Right lobe of liver (tissue), 6 donors: ENCODE data around the gene SLAIN1. TPM values are rescaled to one million over a fixed set of nuclear protein-coding genes. Genes with fewer than 3 reads are reported as not detected.

ENCODE experiments used
- ATAC-seq, 4 donors: fragments of 200-7000 bp; cut with Tn5 transposase; one replicate each; pipeline ENCODE4 v1.9.1; 2020; ENCODE audit warnings: mild to moderate bottlenecking in 4 of 4, moderate library complexity in 4 of 4
- DNase-seq, 3 donors: peaks; one replicate each; pipeline ENCODE4 v3.0.0-alpha.2; 2020
- H3K27ac ChIP-seq, 3 donors: fragments of 200-600 bp; one replicate each; pipeline ENCODE4 v1.8.0; 2022
- H3K27me3 ChIP-seq, 2 donors: fragments of 200-600 bp; one replicate each; pipeline ENCODE4 v1.8.0; 2022
- H3K36me3 ChIP-seq, 4 donors: fragments of 200-600 bp; sonication (generic) in 1 of 4; one replicate each; pipeline versions ENCODE4 v1.5.1 to v1.8.0; 2017 to 2022; ENCODE audit warnings: control low read depth in 1 of 4
- H3K4me1 ChIP-seq, 4 donors: fragments of 200-600 bp; sonication (generic) in 1 of 4; one replicate each; pipeline versions ENCODE4 v1.5.1 to v1.8.0; 2017 to 2022; ENCODE audit warnings: control low read depth in 1 of 4
- H3K4me3 ChIP-seq, 3 donors: fragments of 200-600 bp; one replicate each; pipeline ENCODE4 v1.8.0; 2022
- H3K9me3 ChIP-seq, 4 donors: fragments of 200-600 bp; sonication (generic) in 1 of 4; one replicate each; pipeline versions ENCODE4 v1.5.1 to v1.8.0; 2017 to 2022; ENCODE audit warnings: control low read depth in 1 of 4
- POLR2A ChIP-seq: fragments of 450-650 bp; IDR thresholded peaks from one replicate; pipeline ENCODE4 v1.6.1; 2017; ENCODE audit warnings: antibody characterized with exemption, mild to moderate bottlenecking
- WGBS: methylation state at CpG from one replicate; pipeline ENCODE4 v1.1.6; 2018; ENCODE audit warnings: low coverage, low lambda C conversion rate; ENCODE audit not compliant: insufficient coverage; ENCODE audit errors: missing lambda C conversion rate; 5-methylcytosine and 5-hydroxymethylcytosine counted together
- intact Hi-C, 2 donors: fragments of 100-400 bp; cut with DNase I; formaldehyde crosslinking; loops; one replicate each; pipeline versions ENCODE4 v1.11.2 to v1.14.1; 2022
- total RNA-seq, 6 experiments: library from RNA; depleted of rRNA in 2 of 6; stranded (reverse); fragments of >200 nt in 2 of 6; fragmentation: NEBNext Ultra II Directional in 3 of 6; extraction: Animal tissue kit (Norgen Biotek cat#: 25700) in 3 of 6; gene quantifications; one replicate each; pipeline versions ENCODE4 v1.1.0 to v1.2.4, GENCODE V29; 2016 to 2023
- TF ChIP-seq, protein P1 (sequence below), 4 donors: fragments of 200-600 bp in 3 of 4; fragments of 450-650 bp in 1 of 4; IDR thresholded peaks; one replicate each; pipeline versions ENCODE4 v1.5.1 to v1.8.0; 2016 to 2022; ENCODE audit warnings: antibody characterized with exemption in 4 of 4, mild to moderate bottlenecking in 2 of 4
- donor health status: DM: no; HTN: yes; CAD: no.
- donor health status: DM: no; HTN: no; CAD: no.
- donor health status: DM: no; HTN: no; CAD: no.
- donor health status: DM: no; HTN: yes; CAD: no.
- donor health status: DM: no; HTN: yes; CAD: no.

The SLAIN1 gene
- total RNA-seq, 6 experiments from 2014 or later, result 3.8 to 11.1 (median 5.8) TPM

DNA sequence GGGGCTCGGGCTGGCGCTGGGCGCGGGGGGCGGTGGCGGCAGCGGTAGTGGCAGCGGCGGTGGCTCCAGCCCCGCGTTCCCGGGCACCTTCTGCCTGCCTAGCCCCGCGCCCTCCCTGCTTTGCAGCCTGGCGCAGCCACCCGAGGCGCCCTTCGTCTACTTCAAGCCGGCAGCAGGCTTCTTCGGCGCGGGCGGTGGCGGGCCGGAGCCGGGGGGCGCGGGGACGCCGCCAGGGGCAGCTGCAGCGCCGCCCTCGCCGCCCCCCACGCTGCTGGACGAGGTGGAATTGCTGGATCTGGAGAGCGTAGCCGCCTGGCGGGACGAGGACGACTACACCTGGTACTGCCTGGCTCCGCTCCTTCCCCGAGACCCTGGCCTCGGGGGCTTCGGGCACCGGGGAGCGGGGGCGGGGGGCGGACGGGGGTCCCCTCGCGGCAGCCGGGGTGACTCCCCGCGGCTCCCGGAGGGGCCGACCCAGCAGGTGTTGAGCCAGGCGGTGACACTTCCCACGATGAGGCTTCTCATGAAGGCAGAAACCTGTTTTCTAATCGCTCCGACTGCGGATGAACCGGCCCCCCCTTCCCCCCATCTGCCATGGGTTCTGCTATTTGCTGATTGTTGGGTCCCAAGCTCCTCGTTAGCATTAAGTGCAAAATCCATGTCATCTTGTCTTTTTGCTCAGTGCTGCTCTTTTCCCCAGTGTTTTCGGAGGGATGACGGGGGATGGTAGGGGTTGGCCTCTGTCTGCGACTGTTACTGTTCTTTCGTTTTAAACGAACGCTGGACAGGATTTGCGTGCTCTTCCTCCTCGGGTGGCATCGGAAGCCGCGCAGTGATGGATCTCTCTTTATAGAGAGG, 943 bp downstream of the SLAIN1 start:
- ATAC-seq, result peak; percentile 54 to 63 (median 61)
- Histone ChIP-seq H3K27me3 (no peaks in the 10 kb centered on the region), H3K36me3 (no peaks in the 10 kb centered on the region), H3K4me1 (peaks cover 0 to 18% (median 5%) of the 10 kb centered on the region in 4 donors), H3K9me3 (no peaks in the 10 kb centered on the region), H3K4me3 (peak overlapping the region; percentile 69 to 84 (median 74)), H3K27ac (peak overlapping the region; percentile 7 to 49 (median 30))
- peak; percentile 51 to 58 (median 54) for DNase-seq
- TF ChIP-seq, protein P1, sequence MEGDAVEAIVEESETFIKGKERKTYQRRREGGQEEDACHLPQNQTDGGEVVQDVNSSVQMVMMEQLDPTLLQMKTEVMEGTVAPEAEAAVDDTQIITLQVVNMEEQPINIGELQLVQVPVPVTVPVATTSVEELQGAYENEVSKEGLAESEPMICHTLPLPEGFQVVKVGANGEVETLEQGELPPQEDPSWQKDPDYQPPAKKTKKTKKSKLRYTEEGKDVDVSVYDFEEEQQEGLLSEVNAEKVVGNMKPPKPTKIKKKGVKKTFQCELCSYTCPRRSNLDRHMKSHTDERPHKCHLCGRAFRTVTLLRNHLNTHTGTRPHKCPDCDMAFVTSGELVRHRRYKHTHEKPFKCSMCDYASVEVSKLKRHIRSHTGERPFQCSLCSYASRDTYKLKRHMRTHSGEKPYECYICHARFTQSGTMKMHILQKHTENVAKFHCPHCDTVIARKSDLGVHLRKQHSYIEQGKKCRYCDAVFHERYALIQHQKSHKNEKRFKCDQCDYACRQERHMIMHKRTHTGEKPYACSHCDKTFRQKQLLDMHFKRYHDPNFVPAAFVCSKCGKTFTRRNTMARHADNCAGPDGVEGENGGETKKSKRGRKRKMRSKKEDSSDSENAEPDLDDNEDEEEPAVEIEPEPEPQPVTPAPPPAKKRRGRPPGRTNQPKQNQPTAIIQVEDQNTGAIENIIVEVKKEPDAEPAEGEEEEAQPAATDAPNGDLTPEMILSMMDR (IDR thresholded peaks at IDR 0.05), result no peak
- no peak for TF ChIP-seq POLR2A
- 0% methylated on average over 20 of the region's 75 CpGs for WGBS
- intact Hi-C loops, result no loop called here

DNA sequence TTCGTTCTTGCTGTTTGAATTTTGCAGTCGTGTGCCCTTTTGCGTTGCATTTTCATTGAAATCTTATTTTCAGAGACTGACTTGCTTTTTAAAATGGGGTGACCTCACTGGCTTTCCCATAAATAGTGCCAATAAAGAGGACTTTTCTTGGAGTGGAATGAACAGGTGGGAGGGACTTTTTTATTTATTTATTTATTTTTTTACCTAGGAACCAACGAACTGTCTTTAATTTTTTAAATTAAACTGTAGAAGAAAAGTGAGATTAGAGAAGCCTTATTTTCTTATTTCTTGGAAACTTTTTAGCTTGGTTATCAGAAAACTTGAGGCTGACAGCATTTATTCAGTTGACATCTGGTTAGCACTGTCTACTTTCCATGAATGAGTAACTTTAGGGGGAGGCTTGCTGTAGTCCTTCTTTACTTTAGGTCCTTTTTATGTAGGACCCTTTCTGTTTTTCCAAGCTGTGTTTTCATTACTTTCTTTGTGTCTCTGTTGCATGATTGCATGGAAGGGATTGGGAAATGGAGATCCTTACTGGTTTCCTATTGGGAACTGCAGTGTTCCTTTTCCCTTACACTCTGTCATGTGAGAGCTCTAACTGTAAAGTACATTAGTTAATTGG, 1.7 kb downstream of the SLAIN1 start:
- WGBS, result 0% methylated on average over 4 of the region's 4 CpGs
- DNase-seq, result no peak
- Histone ChIP-seq H3K36me3 (no peaks in the 10 kb centered on the region), H3K9me3 (no peaks in the 10 kb centered on the region), H3K27me3 (no peaks in the 10 kb centered on the region), H3K4me1 (peaks cover 0 to 18% (median 5%) of the 10 kb centered on the region in 4 donors), H3K27ac (peak overlapping the region; percentile 7 to 49 (median 30)), H3K4me3 (peak overlapping the region; percentile 69 to 84 (median 74))
- intact Hi-C loops, result no loop called here
- no peak for ATAC-seq
- no peak for TF ChIP-seq POLR2A
- TF ChIP-seq, protein P1 (IDR thresholded peaks at IDR 0.05), result no peak

DNA sequence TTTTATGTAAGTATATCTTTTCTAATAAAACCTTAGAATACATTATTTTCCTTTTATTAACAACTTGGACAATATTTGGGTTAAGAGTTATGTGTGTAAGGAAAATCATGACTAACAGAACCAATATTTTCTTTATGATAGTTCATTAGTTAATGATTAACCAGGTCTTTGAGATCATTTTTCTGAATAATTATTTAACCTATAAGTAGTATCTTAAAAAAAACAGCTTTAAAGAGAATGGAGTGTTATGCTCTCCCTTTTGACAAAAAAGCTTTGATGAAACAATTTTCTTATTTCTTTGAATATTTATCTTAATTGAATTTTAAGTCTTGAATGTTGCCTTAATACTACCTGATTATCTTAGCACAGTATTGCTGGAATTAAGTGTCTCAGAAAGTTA, 3.8 kb downstream of the SLAIN1 start:
- ATAC-seq, result no peak
- no peak overlapping the region for H3K27ac ChIP-seq
- DNase-seq, result no peak
- H3K9me3 ChIP-seq, result no peaks in the 10 kb centered on the region
- no peaks in the 10 kb centered on the region for H3K27me3 ChIP-seq
- peaks cover 0 to 12% (median 4%) of the 10 kb centered on the region in 4 donors for H3K4me1 ChIP-seq
- no peak for TF ChIP-seq POLR2A
- TF ChIP-seq, protein P1 (IDR thresholded peaks at IDR 0.05), result no peak
- intact Hi-C loops, result no loop called here
- no peaks in the 10 kb centered on the region for H3K36me3 ChIP-seq
- no peak overlapping the region for H3K4me3 ChIP-seq

DNA sequence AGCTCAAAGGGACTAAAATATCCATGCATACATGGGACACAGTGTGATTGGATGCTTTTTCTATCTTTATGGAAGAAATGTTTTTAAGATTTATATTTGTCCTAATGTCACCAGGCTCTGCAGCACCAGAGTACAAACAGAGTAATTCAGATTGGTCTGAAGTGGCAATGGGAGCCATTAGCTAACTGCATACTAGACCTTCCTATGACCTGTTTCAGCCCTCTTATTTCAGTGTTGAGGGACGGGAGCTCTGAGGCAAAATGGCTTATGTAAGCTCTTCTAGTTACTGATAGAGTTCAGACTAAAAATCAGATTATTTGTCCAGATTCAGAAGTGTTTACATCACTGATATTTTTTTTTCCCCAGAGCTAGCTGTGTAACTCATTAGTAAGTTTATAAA, 4.9 kb downstream of the SLAIN1 start:
- Histone ChIP-seq H3K9me3 (no peaks in the 10 kb centered on the region), H3K27me3 (no peaks in the 10 kb centered on the region), H3K4me3 (no peak overlapping the region), H3K27ac (no peak overlapping the region), H3K36me3 (no peaks in the 10 kb centered on the region), H3K4me1 (peaks cover 0 to 6% (median 0%) of the 10 kb centered on the region in 4 donors)
- intact Hi-C loops, result no loop called here
- TF ChIP-seq, protein P1 (IDR thresholded peaks at IDR 0.05), result no peak
- no peak for TF ChIP-seq POLR2A
- DNase-seq, result no peak
- no peak for ATAC-seq
- WGBS, result 33% methylated on average over 1 of the region's 1 CpG
